AG09309 (cell line): ENCODE measurements around the gene NMRK2.

Experiments
- DNase-seq: peaks from one replicate; pipeline ENCODE4 v3.0.0-alpha.2; 2010; ENCODE audit warnings: low read depth
- H3K4me3 ChIP-seq: 2 replicates; pipeline ENCODE4 v1.5.1; 2011; ENCODE audit warnings: mild to moderate bottlenecking, low read depth, low read length, moderate library complexity; ENCODE audit not compliant: control insufficient read depth
- CTCF ChIP-seq: IDR thresholded peaks from 2 replicates; pipeline ENCODE4 v1.5.1; 2011; ENCODE audit warnings: mild to moderate bottlenecking, low read depth, low read length, inconsistent platforms; ENCODE audit not compliant: insufficient read depth, control insufficient read depth; ENCODE audit errors: missing control alignments

Gene NMRK2

GRCh38 chr19:3983936-3984583 is 51.2 kb downstream of the NMRK2 start:
- DNase-seq, result no peak
- no peak for TF ChIP-seq CTCF
- peak overlapping the region; percentile 78 for H3K4me3 ChIP-seq

GRCh38 chr19:3984584-3984907 is 51.7 kb downstream of the NMRK2 start:
- DNase-seq, result no peak
- H3K4me3 ChIP-seq, result peak overlapping the region; percentile 78
- TF ChIP-seq CTCF, result no peak

GRCh38 chr19:3984908-3985642 is 52.2 kb downstream of the NMRK2 start, which contains the start of gene EEF2:
TSS of gene EEF2 (minus strand) at chr19:3985463. CDS start at chr19:3985380, 83 bp downstream.
- no peak for TF ChIP-seq CTCF

GRCh38 chr19:3985643-3986259 is 52.9 kb downstream of the NMRK2 start:
- no peak for DNase-seq

More at GRCh38 chr19:3984908-3985642, 52.2 kb downstream of the NMRK2 start, which contains the start of gene EEF2:
- H3K4me3 ChIP-seq, result peak within 1 kb of the TSS; percentile 78
- DNase-seq, result peak; percentile 68

GRCh38 chr19:3986260-3987041 is 53.6 kb downstream of the NMRK2 start:
- DNase-seq, result peak; percentile 38
- H3K4me3 ChIP-seq, result peak overlapping the region; percentile 78
- TF ChIP-seq CTCF, result peak; percentile 71

More at GRCh38 chr19:3985643-3986259, 52.9 kb downstream of the NMRK2 start:
- peak overlapping the region; percentile 78 for H3K4me3 ChIP-seq
- TF ChIP-seq CTCF, result no peak
